ENCODE data around the gene MYORG. TPM values are rescaled to one million over a fixed set of nuclear protein-coding genes. Genes with fewer than 3 reads are reported as not detected.
A peak's percentile ranks its signal among the peaks of the same experiment; 100 is the strongest.

Gene MYORG
- 3.5 and 5.7 TPM in 2 replicates for total RNA-seq

DNA sequence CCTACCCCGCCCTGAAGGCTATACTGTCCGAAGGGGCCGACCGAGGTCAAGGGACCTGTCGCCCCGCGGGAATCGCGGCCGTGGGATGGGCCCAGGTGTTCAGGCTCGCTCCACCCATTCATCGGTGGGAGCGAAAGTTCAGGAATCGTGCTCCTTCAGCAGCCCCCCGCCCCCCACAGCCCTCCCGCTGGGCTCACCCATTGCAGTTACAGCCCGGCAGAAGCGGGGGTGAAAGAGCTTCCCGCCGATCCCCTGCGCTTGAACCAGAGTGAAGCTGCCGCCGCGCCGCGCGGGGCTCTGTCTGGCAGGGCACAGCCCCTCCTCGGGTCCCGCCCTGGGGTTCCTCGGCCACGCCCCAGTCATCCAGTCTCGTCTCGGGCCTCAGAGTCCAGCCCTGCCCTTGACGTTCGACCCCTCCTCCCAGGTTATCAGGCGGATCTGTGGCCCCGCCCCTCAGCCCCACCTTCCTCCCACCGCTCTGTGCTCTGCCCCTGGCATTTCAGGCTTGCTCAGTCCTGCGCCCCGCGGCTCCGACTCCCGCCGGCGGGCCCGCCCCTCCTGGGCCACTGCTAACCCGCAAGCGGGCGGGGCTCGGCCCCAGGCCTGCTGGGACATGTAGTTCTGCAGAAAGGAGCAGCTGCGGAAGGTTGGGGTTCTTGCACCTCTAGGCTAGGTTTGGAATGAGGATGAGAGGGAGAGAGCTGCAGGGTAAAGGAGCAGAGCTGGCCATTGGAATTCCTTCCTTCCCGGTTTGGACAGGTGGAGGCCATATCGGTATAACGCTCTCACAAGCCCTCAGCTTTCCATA is at the start of gene MYORG:
Gene MYORG, minus strand, starts transcription at position 303 of the 808 bp plus-strand sequence. CDS start 3,955 bp downstream, outside the sequence.
- peak; percentile 49 for DNase-seq (ENCODE audit: low read depth, low spot score)

- DNase-seq (ENCODE audit: low read depth, low spot score): no peak
These were observed 43.2 kb upstream of the MYORG start for GRCh38 chr9:34419716-34420504.

DNA sequence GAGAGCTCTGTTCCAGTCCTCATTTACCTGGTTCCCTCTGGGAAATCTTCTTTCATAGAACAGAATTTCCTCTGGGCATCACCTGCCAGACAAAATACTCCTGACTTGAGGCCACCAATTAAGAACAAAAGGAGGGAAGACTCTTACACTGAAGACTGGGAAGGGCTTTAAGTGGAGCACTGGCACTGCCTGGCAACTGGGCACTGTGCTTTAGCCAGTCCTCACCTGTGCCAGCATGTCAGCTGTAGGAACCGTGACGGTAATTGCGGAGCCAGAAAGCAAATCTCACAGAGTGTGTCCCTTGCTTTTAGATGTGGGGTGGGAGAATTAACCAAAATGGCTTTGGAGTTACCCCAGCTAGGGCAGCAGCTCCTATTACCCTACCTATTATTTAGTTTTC is 41.0 kb upstream of the MYORG start:
- DNase-seq (ENCODE audit: low read depth, low spot score): no peak

DNA sequence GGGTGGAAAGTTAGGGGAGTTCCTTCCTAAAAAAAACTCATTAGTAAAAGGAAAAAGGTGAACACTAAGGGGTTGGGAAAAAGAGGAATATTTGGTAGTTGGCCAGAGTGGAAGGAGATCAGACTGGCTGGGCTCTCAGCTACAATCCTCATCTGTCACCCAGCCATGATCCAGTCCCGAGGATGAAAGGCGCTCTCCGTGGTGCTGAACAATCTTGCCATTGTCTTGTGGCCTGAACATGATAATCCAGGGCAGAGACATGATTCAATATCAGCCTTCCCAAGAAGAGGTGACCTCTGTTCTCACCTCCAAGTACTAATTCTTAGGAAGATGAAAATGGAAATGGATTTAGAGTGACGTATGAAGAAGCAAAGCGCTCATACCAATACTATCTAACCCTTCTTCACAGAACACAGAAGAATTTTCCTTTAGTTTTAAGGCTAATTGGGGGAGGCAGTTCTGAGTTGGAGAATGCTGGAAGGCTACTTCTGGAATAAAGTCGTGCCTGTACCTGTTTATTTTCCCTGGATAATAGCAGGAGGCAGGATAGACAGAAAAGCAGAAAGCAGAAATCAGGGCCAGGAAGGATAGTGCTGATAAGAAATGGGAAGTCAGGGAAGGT is 36.6 kb upstream of the MYORG start:
- no peak for DNase-seq (ENCODE audit: low read depth, low spot score)

- no peak for DNase-seq (ENCODE audit: low read depth, low spot score)
These were observed 35.6 kb upstream of the MYORG start for GRCh38 chr9:34412336-34412735.

DNA sequence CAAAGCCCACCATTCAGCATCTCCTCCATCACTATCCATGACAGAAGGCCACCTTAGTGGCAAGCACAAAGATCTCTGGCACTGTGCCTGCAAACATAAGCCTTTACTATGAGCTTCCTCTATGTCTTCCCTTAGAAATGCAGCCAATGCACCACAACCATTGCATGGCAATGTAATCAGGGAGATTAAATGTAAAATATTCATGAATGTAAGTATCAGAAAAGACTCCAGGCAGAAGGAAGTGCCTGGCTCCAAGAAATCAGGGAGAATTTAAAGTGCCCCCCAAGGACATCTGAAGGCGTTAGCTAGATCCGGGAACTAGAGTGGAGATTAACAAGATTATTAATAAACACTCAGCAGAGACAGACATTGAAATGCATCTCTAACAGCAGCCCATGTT is 32.5 kb upstream of the MYORG start:
- no peak for DNase-seq (ENCODE audit: low read depth, low spot score)

DNA sequence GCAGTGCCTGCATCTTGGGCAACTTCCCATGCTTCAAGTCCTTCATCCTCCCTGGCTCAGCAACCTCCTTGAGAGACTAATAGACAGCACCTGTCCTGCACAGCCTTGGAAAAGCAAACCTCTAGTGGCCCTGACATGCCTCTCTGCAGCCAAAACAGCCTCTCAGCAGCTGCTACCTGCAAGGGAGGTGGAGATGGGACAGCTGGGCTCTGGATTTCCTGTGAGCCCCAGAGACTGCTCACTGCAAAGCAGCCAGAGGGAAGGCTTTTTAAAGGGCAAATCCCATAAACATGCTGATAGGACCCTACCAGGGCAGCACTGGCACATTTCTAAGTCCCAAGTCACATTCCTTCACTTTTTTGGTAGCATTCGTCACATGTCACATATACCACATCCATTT is 31.5 kb upstream of the MYORG start:
- DNase-seq (ENCODE audit: low read depth, low spot score): no peak

DNA sequence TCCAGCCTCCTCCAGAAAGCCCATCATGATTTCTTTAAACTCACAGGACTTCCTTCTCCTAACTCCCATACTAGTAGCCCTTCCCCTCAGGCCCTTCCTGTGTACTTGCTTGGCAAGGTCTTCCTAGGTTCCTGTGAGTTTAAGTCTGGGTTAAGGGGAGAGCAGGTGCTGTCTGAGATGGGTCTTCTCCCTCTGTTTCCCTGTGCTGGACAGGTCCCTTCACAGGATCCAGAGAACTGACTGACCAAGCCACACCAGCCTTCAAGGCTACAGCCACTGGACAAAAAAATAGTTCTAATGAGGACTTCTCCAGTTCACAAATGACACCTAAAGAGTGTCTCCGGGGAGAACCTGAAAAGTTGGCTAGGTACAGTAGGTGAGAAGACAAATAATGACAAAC is 29.5 kb upstream of the MYORG start:
- DNase-seq (ENCODE audit: low read depth, low spot score): no peak

DNA sequence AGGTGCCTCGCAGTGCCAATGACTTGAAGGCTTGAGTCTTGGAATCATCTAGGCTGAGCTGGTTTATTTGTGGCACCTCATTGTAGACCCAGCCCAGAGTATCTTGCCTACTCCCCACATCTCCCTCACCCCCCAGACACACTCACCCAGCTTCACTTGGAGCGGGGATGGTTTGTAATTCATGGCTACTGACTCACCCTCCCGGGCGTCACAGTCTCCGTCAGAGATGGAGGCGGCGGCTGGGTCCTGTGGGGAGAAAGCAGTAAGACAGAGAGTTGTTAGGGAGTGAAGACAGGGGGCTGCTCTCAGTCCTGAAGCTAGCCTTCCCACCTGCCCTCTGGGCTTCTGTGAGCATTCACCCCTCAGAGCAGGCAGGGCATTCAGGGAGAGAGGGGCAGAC is 29.0 kb upstream of the MYORG start:
- DNase-seq (ENCODE audit: low read depth, low spot score): no peak

GRCh38 chr9:34403554-34404380 is 27.1 kb upstream of the MYORG start:
- no peak for DNase-seq (ENCODE audit: low read depth, low spot score)

DNA sequence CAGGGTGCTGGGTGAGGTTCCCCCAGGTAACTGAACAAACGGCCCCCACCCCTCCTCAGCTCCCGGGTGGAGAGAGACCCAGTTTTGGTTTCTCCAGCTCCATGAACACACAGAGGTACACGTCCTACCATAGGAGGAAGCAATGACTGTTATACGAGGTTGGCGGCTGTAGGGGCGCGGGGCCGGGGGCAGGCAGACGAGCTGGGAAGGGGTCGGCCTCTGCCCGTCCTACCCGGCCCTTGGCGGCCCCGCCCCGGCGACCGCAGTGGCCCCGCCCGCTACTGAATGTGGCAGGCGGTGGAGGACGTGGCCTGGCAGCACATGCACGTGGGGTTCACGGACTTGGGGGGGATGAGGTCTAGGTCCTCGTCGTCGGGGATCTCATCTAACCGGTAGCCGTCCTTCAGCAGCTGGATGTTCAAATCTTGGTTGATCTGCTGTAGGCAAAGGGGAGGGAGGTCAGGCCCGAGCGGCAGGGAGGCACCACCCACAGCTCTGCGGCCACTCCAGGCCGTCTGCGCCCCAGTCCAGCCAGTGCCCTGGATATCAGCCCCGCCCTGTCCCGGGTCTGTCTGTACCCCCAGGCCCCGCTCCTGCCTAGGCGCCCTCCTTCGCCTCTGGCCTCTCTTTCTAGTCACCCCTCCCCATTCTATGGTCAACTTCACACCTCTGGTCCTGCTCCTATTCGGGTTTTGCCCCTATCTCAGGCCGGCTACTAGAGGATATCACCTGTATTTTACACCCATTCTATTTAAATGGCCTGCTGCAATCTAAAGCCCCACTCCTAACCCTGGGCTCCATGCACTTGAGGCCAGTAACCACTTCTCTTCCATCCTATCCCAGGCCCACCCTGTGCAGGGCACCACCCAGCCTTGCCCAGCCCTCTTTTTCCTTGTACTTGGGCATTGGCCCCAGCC is 24.2 kb upstream of the MYORG start:
- no peak for DNase-seq (ENCODE audit: low read depth, low spot score)

DNA sequence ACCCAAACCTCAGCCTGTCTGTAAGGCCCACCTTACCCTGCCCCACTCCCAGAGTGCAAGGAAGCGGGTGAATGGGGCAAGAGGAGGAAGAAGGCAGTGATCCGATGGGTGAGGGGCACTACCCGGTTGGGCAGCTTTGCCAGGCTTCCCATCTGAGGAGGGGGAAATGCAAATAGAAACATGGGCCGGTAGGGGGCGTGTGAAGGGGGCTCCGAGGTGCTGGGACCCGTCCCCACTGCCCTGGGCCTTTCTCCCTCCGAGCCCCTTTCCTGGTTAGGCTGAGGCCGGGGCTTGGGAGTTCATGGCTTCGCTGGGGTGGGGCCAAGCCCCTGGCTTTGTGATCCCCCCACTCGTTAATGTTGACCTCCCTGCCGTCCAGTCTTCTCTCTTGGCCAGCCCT is 23.6 kb upstream of the MYORG start:
- DNase-seq (ENCODE audit: low read depth, low spot score): no peak

DNA sequence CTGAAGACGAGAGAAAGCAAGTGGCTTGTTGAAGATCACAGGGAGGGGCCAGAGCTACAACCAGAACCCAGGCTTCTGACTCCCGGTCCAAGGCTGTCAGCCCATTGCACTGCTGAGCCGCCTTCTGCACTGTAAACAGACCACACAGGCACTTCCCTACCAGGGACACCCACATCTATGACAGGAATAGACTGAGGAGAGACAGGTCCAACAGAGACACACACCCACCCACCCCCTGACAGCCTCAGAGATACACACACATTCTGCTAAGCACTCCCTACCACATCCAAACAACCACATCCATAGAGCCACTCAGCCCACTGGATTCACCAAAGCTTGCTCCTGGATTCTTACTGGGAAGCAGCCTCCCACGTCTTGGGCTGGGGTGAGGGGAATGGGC is 23.0 kb upstream of the MYORG start:
- no peak for DNase-seq (ENCODE audit: low read depth, low spot score)

DNA sequence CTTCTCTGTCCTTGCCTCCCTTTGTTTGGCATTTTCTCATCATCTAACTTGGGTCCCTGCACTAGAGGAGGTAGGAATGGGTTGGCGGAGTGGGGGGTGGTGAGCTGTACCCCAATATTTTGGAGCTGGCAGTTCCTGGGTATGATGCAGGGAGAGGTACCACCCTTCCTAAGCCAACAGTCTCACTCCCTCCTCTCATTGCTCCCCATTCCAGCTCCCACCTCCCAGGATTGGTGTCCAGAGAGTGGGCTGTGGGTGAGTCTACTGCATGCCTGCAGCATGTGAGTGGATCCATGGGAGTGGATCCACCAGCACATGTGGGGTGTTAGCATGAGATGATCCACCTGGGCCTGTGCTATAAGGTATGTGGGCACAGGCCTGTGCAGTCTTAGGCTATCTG is 22.2 kb upstream of the MYORG start:
- DNase-seq (ENCODE audit: low read depth, low spot score): no peak

GRCh38 chr9:34396276-34397214 is 19.8 kb upstream of the MYORG start:
- no peak for DNase-seq (ENCODE audit: low read depth, low spot score)

GRCh38 chr9:34392511-34392910 is 15.8 kb upstream of the MYORG start:
- no peak for DNase-seq (ENCODE audit: low read depth, low spot score)

DNA sequence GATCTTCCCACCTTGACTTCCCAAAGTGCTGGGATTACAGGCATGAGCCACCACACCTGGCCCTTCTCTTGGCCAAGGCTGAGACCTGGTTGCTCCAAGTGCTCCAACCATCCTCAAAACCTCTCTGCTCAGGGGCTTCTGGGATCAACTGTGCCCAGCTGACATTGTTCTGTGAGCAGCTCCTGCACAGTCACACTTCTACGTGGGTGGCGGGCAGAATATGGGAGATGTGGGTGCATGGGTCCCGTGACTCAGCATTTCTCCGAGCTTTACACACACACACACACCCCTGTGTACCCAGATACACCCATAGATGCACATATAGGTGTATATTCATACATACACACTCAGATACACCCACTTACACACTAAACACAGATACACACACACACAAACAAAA is 10.5 kb upstream of the MYORG start:
- DNase-seq (ENCODE audit: low read depth, low spot score): no peak

- no peak for DNase-seq (ENCODE audit: low read depth, low spot score)
These were observed 10.0 kb upstream of the MYORG start for GRCh38 chr9:34386656-34387055.

DNA sequence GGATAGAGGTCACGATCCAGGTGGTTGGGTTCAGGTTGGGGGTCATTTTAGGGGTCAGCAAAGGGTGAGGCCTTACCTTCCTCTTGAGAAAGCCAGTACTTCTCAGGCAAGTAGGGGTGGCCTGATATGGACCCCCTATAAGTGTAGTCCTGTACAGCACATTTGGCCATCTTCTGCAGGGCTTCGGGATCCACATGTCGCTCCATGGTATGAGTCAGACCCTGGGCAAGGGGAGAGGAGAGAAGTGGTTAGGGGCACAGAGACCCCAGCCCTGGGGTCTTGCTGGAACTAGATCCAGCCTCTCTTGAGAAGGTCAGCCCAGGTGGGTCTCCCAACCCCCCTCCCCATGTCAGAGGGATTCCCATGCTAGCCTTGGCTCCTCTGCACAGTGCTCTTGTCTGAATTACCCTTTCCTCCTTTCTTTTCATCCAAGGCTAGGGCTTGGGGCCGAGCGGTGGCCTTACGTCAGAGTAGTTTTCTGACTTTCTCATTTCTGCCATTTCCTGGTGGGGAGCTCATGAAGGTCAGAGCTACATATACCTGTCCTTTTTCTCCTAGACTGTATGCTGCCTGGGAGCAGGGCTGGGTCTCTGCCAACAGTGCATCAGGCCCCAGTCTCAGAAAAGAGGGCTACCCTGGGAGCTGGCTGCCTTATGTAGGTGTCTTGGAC is 9.0 kb upstream of the MYORG start:
- DNase-seq (ENCODE audit: low read depth, low spot score): no peak

Data from pulmonary artery endothelial cell (primary cell).